Endothelial cell of hepatic sinusoid (primary cell): Measurements from ENCODE around the gene ADARB2.

Experiments used
- in situ Hi-C: cut with HindIII; loops from 2 replicates; pipeline ENCODE4 v1.10.0; 2017; ENCODE audit warnings: low sequenced_read_pairs

ADARB2 gene

GRCh38 chr10:1535301-1535965, 201.9 kb downstream of the ADARB2 start:
- in situ Hi-C loops = no loop called here

DNA sequence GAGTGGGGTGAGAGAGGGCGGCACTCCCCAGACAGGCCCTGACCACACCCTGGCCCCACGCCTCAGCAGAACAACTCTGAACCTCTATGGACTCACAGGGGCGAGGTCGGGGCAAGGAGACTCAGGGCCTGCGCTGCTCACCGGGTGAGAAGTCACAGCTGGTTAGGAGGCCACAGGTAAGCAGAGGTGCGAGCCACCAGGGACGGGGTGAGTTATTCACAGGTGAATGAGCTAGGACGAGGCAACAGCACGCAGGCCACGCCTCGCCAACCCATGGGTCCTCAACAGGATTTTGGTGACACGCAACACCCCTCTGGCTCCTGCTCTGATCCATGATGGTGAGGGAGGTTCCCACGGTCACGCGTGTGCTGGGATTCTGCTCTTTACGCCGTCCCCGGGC, 202.5 kb downstream of the ADARB2 start:
- in situ Hi-C loops = no loop called here

DNA sequence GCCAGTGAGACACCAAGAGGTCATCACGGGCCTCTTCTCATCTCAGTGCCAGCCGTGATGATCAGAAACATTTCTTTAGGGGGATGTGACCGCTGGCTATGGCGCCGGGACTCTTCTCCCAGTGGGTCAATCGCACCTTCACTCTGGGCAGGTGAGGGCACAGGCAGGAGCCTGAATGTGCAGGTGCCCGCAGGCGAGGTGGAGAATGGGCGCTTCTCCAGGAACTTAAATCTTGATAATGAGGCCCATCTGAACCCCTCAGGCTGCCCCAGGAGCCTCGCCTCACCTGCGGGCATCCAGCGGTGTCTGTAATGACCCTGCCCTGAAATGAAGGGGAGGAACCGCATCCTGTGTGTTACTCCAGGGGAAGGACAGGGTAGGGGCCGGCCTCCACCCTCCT, 204.7 kb downstream of the ADARB2 start:
- in situ Hi-C loops = no loop called here

DNA sequence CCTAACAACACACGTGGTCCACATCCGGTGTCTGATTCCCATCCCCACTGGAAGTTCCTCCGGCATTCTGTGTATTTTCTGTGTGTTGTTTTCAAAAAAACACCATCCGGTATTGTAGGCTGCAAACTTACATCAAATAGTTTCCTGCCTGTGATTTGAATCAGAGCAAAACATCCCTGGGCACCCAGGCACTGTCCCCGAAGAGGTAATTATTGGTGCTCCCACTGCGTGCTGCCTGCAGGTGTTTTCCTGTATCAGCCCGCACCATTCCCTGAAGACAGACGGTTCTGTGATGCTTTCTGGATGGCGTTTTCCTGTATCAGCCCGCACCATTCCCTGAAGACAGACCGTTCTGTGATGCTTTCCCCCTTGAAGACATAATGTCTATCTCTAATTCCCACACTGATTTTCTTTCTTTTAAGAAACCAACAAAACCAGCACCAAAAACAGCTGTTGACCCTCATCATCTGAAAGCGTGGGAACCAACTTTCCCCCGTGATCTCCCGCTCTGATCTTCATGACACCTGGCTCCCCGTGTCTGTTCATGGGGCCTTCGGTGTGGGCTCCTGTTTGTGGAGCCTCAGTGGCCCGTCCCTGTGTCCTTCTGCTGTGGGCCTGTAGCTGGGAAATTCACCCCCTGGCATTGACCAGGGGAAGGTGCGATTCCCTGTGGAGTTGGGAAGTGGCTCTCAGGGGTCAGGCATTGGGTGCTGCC, 205.3 kb downstream of the ADARB2 start:
- in situ Hi-C loops = no loop called here

- in situ Hi-C loops = no loop called here
Measured at GRCh38 chr10:1530871-1531517, 206.3 kb downstream of the ADARB2 start.

DNA sequence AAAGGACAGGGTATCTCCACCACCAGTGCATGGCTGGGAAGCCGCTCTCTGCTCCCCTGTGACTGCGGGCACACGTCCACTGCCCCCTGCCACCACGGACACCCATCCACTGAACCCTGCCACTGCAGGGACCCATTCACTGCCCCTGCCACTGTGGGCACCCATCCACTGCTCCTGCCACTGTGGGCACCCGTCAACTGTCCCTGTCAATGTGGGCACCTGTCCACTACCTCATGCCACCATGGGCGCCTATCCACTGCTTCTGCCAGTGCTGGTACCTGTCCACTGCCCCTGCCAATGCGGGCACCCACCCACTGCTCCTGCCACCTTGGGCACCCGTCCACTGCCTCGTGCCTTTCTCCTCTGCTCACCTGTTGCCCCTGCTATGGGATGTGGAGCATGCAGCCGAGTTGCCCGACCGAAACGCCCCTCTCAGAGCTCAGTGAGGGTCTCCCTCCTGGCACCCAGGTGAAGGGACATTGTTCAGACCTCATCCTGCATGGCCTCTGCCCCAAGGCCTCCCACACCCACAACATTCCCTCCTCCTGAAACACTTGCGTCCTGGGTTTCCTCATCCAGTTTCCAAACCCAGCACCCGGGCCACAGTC, 207.4 kb downstream of the ADARB2 start:
- in situ Hi-C loops = loop anchor here (10.0 kb wide), 1 partner anchor 235 kb away; no protein-coding TSS in a partner anchor

DNA sequence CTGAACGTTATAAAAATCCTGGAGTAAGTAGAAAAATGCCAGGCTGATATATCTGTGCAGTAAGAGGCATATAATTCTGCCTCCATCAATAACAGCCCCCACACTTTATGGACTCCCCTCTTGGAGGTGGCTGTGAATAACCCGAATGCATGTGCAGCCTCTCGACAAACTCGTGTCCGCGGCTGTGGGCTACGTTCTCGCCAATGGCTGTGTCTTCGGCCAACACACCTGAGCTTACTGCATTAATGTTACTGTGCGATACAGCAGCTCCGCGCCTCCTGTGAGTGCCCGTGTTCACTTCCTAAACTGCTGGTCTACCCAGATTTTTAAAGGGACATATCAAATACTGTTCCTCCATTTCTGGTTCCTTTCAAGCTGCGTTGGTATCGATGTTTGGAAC, 209.4 kb downstream of the ADARB2 start:
- in situ Hi-C loops = loop anchor here (10.0 kb wide), 1 partner anchor 233 kb away; no protein-coding TSS in a partner anchor

- in situ Hi-C loops = loop anchor here (10.0 kb wide), 1 partner anchor 232 kb away; no protein-coding TSS in a partner anchor
Measured at GRCh38 chr10:1526436-1527055, 210.8 kb downstream of the ADARB2 start.

DNA sequence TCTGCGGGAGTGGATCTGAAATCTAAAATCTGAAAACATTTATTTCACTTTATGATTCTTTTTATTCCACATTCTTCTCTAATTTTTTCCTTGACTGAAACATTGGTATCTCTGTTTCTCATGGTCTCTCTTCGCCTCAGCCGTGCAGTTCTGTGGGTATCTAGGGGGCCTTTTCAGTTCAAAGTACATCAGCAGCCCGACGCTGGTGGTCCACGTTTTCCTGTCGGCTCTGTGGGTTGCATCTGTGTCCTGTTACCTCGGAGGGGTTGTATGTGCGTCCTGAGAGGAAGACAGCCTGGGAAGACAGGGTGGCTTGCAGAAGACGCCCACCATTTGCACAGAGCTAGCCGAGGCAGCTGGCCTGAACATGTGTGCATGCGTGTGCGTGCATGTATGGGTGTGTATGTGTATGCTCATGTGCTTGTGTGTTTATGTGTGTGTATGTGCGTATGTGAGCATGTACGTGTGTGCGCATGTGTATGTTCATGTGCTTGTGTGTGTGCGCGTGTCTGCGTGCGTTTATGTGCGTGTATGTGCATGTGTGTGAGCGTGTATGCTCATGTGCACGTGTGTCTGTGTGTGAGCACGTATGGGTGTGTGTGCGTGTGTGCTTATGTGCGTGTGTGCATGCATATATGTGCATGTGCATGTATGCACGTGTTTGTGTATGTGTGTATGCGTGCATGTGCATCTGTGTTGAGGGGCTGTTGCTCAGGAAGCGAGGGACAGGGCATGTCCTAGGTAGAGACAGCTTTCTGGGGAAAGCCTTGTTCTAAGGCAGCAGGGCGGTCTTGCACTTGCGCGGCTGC, 211.8 kb downstream of the ADARB2 start:
- in situ Hi-C loops = loop anchor here (10.0 kb wide), 1 partner anchor 231 kb away; no protein-coding TSS in a partner anchor

DNA sequence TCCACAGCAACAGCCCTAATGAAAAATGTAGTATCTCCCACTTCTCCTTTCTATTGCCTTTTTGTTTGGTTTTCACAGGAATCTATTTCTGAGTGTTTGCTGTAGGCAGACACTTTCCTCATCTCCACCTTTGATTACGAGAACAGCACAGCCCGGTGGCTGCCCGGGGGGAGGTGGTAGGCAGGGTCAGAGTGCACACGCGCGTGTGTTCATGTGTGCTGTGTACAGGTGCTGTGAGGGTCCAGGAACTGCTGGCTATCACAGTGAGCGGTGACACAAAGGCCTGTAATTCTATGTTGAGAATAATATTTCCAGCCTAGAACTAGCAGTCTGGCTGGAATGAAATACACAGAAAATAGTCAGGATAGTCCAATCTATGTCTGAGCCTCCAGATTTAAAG, 212.8 kb downstream of the ADARB2 start:
- in situ Hi-C loops = loop anchor here (10.0 kb wide), 1 partner anchor 230 kb away; no protein-coding TSS in a partner anchor

DNA sequence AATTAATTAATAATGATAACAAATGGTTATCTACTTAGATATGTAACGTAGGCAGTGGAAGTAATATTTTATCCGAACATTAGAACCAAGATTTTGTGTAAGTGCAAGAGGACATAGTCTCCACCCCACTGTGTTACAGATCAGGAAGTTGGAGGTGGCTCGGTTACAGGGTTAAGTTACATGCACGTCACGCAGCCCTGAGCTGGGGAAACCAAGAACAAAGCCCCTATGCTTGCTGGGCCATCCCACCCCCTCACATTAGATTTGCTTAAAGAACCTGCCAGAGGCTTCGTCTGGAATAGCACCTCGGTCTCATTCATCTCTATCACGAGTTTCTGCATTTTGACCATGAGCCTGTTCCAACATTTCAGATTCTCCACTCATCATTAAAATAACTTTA, 214.1 kb downstream of the ADARB2 start:
- in situ Hi-C loops = loop anchor here (10.0 kb wide), 1 partner anchor 228 kb away; no protein-coding TSS in a partner anchor

DNA sequence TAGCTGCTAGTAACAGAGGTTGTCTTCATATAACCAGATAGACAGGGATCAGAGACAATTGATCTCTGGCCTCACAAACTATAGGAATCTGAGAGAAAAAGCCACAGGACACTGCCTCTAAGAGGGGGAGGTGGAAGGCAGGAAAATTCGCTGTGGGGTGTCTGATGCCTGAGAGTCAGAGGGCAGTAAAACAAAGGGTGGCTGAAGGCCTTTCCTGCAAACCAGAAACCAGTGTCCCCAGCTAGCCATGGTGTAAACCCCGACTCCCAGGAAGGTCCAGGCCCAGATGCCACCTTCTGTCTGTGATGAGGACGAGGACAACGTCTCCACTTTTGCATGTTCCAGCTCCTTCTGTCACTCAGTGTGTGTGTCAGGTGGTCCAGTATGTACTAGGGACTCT, 215.1 kb downstream of the ADARB2 start:
- in situ Hi-C loops = loop anchor here (10.0 kb wide), 1 partner anchor 227 kb away; no protein-coding TSS in a partner anchor

DNA sequence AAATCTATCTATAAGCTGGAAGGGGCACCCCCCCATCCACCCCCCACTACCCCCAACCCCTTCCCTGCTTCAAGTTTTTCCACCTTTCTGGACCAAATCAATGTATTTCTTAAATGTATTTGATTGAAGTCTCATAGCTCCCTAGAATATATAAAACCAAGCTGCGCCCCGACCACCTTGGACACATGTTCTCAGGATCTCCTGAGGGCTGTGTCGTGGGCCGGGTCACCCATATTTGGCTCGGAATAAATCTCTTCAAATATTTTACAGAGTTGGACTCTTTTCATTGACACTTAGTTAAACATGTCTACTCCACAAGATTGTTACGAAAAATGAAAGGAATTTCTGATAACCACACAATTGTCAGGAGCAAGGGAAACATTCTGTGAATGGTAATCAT, 215.6 kb downstream of the ADARB2 start:
- in situ Hi-C loops = loop anchor here (10.0 kb wide), 1 partner anchor 227 kb away; no protein-coding TSS in a partner anchor

- in situ Hi-C loops = loop anchor here (10.0 kb wide), 1 partner anchor 226 kb away; no protein-coding TSS in a partner anchor
Measured at GRCh38 chr10:1520909-1521565, 216.3 kb downstream of the ADARB2 start.

DNA sequence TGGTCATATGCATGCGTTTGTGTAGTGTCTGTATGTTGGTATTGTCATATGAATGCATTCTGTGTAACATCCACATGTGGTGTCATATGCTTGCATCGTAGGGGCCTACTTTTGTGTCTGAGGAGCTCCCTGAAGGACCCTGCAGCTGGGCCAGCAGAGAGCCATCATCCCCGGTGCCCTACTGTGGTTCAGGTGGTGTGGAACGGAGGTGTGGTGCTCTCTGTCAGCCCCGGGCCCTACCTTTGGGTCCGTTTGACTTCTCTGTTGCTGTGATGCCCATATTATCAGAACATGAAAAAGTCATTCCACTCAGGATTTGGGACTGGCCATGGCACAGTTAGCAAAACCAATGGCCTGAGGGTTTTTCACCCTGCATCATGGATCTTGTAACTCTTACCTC, 217.9 kb downstream of the ADARB2 start:
- in situ Hi-C loops = no loop called here

DNA sequence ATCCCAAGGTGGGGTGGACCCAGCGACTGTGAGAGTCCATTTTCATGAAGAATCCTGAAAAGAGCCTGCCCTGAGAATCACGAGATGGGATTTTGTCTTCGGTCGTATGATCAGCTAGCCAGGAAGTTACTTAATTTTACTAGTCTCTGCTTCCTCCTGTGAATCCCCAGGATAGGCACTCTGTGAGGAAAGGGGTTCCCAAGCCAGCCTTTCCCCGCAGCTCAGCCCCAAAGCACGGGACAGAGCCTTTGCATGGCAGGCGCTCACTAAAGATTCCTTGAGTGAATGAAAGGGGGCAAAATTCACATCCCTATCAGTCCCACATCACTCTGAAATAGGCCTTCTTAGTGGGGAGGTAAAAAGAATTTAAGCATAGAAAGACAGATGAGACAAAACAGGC, 219.6 kb downstream of the ADARB2 start:
- in situ Hi-C loops = no loop called here

- in situ Hi-C loops = no loop called here
Measured at GRCh38 chr10:1516492-1517165, 220.7 kb downstream of the ADARB2 start.

GRCh38 chr10:1515780-1516491, 221.4 kb downstream of the ADARB2 start:
- in situ Hi-C loops = no loop called here
